ENCODE data around the gene DFFA. TPM values are rescaled to one million over a fixed set of nuclear protein-coding genes. Genes with fewer than 3 reads are reported as not detected.

Gene DFFA
- polyA plus RNA-seq, 2 of the 4 experiments (the other 2 are of a cell fraction) = 28.5 to 31.7 TPM

GRCh38 chr1:10456048-10456447 lies 16.3 kb downstream of the DFFA start:
- Histone ChIP-seq H3K4me2 (no peak overlapping the region), H3K27ac (no peak overlapping the region), H3K4me1 (peaks cover 18% of the 10 kb centered on the region), H3K9me3 (no peaks in the 10 kb centered on the region), H3K4me3 (no peak overlapping the region)
- no peak for TF ChIP-seq KDM5A (IDR thresholded peaks at IDR 0.05)
- no peak for TF ChIP-seq TP53 (CRISPR knock-in tag; IDR thresholded peaks at IDR 0.05)
- no peak for TF ChIP-seq NR3C1 (IDR thresholded peaks at IDR 0.05)
- no peak for TF ChIP-seq CEBPB (IDR thresholded peaks at IDR 0.05)
- TF ChIP-seq, protein P1, sequence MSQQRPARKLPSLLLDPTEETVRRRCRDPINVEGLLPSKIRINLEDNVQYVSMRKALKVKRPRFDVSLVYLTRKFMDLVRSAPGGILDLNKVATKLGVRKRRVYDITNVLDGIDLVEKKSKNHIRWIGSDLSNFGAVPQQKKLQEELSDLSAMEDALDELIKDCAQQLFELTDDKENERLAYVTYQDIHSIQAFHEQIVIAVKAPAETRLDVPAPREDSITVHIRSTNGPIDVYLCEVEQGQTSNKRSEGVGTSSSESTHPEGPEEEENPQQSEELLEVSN (IDR thresholded peaks at IDR 0.05; ENCODE audit: borderline replicate concordance, low read depth) = no peak
- TF ChIP-seq HOXA7 (CRISPR knock-in tag; IDR thresholded peaks at IDR 0.05) = no peak
- no peak for TF ChIP-seq FOSB (CRISPR knock-in tag; IDR thresholded peaks at IDR 0.05)
- ATAC-seq (no peak), DNase-seq (ENCODE audit: low read depth in 1 of 2, low spot score in 1 of 2) (no peak), FAIRE-seq (no peak)
- WGBS (ENCODE audit: missing lambda C conversion rate) = 77% methylated on average over 5 of the region's 5 CpGs
- ChIA-PET CTCF (interaction anchor here (1.2 to 1.3 kb wide), 2 partner anchors 10 to 25 kb away, joined by 3 to 4 read pairs; partner anchors contain the start of gene CENPS), POLR2A (interaction anchor here (0.6 kb wide), 1 partner anchor 20 kb away, joined by 3 read pairs; no protein-coding TSS in a partner anchor)

- H3K27ac ChIP-seq = no peak overlapping the region
- H3K9me3 ChIP-seq = no peaks in the 10 kb centered on the region
- ChIA-PET CTCF (no interaction called here), POLR2A (no interaction called here)
- FAIRE-seq (no peak), DNase-seq (ENCODE audit: low read depth in 1 of 2, low spot score in 1 of 2) (no peak), ATAC-seq (no peak)
- TF ChIP-seq GATA3 (IDR thresholded peaks at IDR 0.05; ENCODE audit: borderline replicate concordance) (no peak), MAX (IDR thresholded peaks at IDR 0.05) (no peak), POLR2A (IDR thresholded peaks at IDR 0.05; ENCODE audit: low read length) (no peak), FOXS1 (CRISPR knock-in tag; IDR thresholded peaks at IDR 0.05) (no peak), ZC3H11A (IDR thresholded peaks at IDR 0.05) (no peak), FOSL2 (IDR thresholded peaks at IDR 0.05) (no peak), FOSL2 (CRISPR knock-in tag; IDR thresholded peaks at IDR 0.05) (no peak), BCL3 (IDR thresholded peaks at IDR 0.05) (no peak), ELK1 (IDR thresholded peaks at IDR 0.05; ENCODE audit: low read depth, low read length) (no peak), TP53 (CRISPR knock-in tag; IDR thresholded peaks at IDR 0.05) (no peak), REST (IDR thresholded peaks at IDR 0.05) (no peak), RAD21 (conservative IDR thresholded peaks at IDR 0.05 in 1 of 2, IDR thresholded peaks at IDR 0.05 in 1 of 2) (no peak), TFCP2L1 (CRISPR knock-in tag; IDR thresholded peaks at IDR 0.05) (no peak), NFE2L2 (conservative IDR thresholded peaks at IDR 0.05; ENCODE audit: low read length) (no peak)
- no peak overlapping the region for H3K4me2 ChIP-seq
- no peaks in the 10 kb centered on the region for H3K4me1 ChIP-seq
- 85% methylated on average over 6 of the region's 10 CpGs for WGBS (ENCODE audit: missing lambda C conversion rate)
- H3K4me3 ChIP-seq = no peak overlapping the region
Observed at GRCh38 chr1:10451287-10451686, 21.0 kb downstream of the DFFA start.

Measured in A549 (cell line).